Keratinocyte (primary cell): ENCODE measurements around the gene ZNF512B. TPM values are rescaled to one million over a fixed set of nuclear protein-coding genes. Genes with fewer than 3 reads are reported as not detected.

Experiments used
- DNase-seq: peaks from one replicate; pipeline ENCODE4 v3.0.0-alpha.2; 2011; ENCODE audit warnings: low read depth, missing footprints, low spot score
- FAIRE-seq: peaks from 2 replicates; lab custom pipeline; 2011; peaks lifted over from hg19 to GRCh38; lab: Jason Lieb, UNC
- H2AFZ ChIP-seq: 2 replicates; pipeline ENCODE4 v1.6.0; 2012; ENCODE audit warnings: low read length, control low read depth, inconsistent platforms; ENCODE audit not compliant: control insufficient read depth
- H3K27ac ChIP-seq: 2 replicates; pipeline ENCODE4 v1.5.1; 2011; ENCODE audit warnings: low read length; ENCODE audit not compliant: control insufficient read depth, insufficient read depth
- H3K27me3 ChIP-seq: 3 replicates; pipeline ENCODE4 v1.6.0; 2011; ENCODE audit warnings: low read length; ENCODE audit not compliant: control insufficient read depth, insufficient read depth; ENCODE audit errors: extremely low read depth
- H3K36me3 ChIP-seq, 2 experiments: 2 replicates in 1 of 2; 3 replicates in 1 of 2; pipeline ENCODE4 v1.5.1; 2011; ENCODE audit warnings: low read length in 2 of 2, mild to moderate bottlenecking in 1 of 2; ENCODE audit not compliant: control insufficient read depth in 2 of 2, insufficient read depth in 2 of 2; ENCODE audit errors: extremely low read depth in 1 of 2
- H3K4me1 ChIP-seq: 3 replicates; pipeline ENCODE4 v1.5.1; 2011; ENCODE audit warnings: low read length; ENCODE audit not compliant: control insufficient read depth, insufficient read depth; ENCODE audit errors: extremely low read depth
- H3K4me2 ChIP-seq: 3 replicates; pipeline ENCODE4 v1.6.0; 2011; ENCODE audit warnings: low read depth, low read length; ENCODE audit not compliant: control insufficient read depth, insufficient read depth; ENCODE audit errors: extremely low read depth
- H3K4me3 ChIP-seq, 3 experiments: fragments of 200-600 bp in 1 of 3; sonication (generic) in 1 of 3; 2 replicates in 2 of 3; 3 replicates in 1 of 3; pipeline ENCODE4 v1.5.1; 2011 to 2016; ENCODE audit warnings: low read length in 3 of 3, mild to moderate bottlenecking in 3 of 3, control low read depth in 2 of 3, inconsistent platforms in 1 of 3, low read depth in 1 of 3, mixed read lengths in 1 of 3, mixed run types in 1 of 3, moderate library complexity in 1 of 3; ENCODE audit not compliant: control insufficient read depth in 2 of 3, insufficient read depth in 2 of 3; ENCODE audit errors: extremely low read depth in 1 of 3
- H3K79me2 ChIP-seq: 2 replicates; pipeline ENCODE4 v1.6.0; 2012; ENCODE audit warnings: low read length; ENCODE audit not compliant: control insufficient read depth, insufficient read depth
- H3K9ac ChIP-seq: 3 replicates; pipeline ENCODE4 v1.6.0; 2011; ENCODE audit warnings: low read length; ENCODE audit not compliant: control insufficient read depth, insufficient read depth; ENCODE audit errors: extremely low read depth
- H3K9me1 ChIP-seq: 3 replicates; pipeline ENCODE4 v1.6.0; 2011; ENCODE audit warnings: low read length; ENCODE audit not compliant: control insufficient read depth, insufficient read depth; ENCODE audit errors: extremely low read depth
- H3K9me3 ChIP-seq: 2 replicates; pipeline ENCODE4 v1.5.1; 2012; ENCODE audit warnings: low read depth, low read length; ENCODE audit not compliant: control insufficient read depth
- H4K20me1 ChIP-seq: 3 replicates; pipeline ENCODE4 v1.6.0; 2011; ENCODE audit warnings: low read length; ENCODE audit not compliant: control insufficient read depth, insufficient read depth; ENCODE audit errors: extremely low read depth
- CTCF ChIP-seq, 3 experiments: IDR thresholded peaks in 1 of 3; conservative IDR thresholded peaks in 1 of 3; optimal IDR thresholded peaks in 1 of 3; 2 replicates in 2 of 3; 3 replicates in 1 of 3; pipeline versions ENCODE3 to v1.5.1; 2011; ENCODE audit warnings: low read length in 3 of 3, mild to moderate bottlenecking in 3 of 3, moderate library complexity in 2 of 3, control low read depth in 1 of 3, inconsistent platforms in 1 of 3; ENCODE audit not compliant: insufficient read depth in 2 of 3; ENCODE audit errors: extremely low read depth in 1 of 3
- EZH2 ChIP-seq: IDR thresholded peaks from one replicate; pipeline ENCODE4 v1.6.1; 2012; ENCODE audit warnings: inconsistent platforms, mild to moderate bottlenecking, low read length, moderate library complexity
- dilution Hi-C: fragments of 300-500 bp; cut with MboI; formaldehyde crosslinking; loops from one replicate; pipeline ENCODE4 v1.7.0; 2020; ENCODE audit warnings: low sequenced_read_pairs; ENCODE audit not compliant: extremely low pct_ligation_motif_present
- polyA plus RNA-seq, 5 experiments: library from polyadenylated mRNA; depleted of rRNA in 3 of 5; stranded (reverse) in 3 of 5; stranded (forward) in 1 of 5; unstranded in 1 of 5; fragments of >200 nt; gene quantifications; 1 replicate in 1 of 5; 2 replicates in 3 of 5; 3 replicates in 1 of 5; pipeline versions ENCODE4 v1.2.1 to v1.2.3, GENCODE V29; 2011 to 2012; ENCODE audit warnings: missing spikeins in 2 of 5, low read depth in 1 of 5, low replicate concordance in 1 of 5

Gene ZNF512B
- polyA plus RNA-seq, 1 donor (not counting 4 experiments of a cell fraction or from before 2014, with no cell fraction given): 2.4 TPM

GRCh38 chr20:63979557-63980316 is 10.0 kb upstream of the ZNF512B start, which contains the start of gene SAMD10:
TSS of gene SAMD10 (minus strand) at chr20:63979642. CDS start at chr20:63979467, 175 bp downstream.
- Histone ChIP-seq H3K9me3 (no peaks in the 10 kb centered on the region), H3K27ac (peak within 1 kb of the TSS; percentile 91), H3K4me1 (peaks cover 29% of the 10 kb centered on the region), H4K20me1 (no peaks in the 10 kb centered on the region), H3K9me1 (no peaks in the 10 kb centered on the region), H2AFZ (peak within 1 kb of the TSS; percentile 72), H3K9ac (peak within 1 kb of the TSS; percentile 80), H3K36me3 (peaks cover 4 to 12% of the 10 kb centered on the region in 2 experiments), H3K4me2 (peak within 1 kb of the TSS; percentile 96), H3K79me2 (peaks cover 20% of the 10 kb centered on the region), H3K4me3 (peak within 1 kb of the TSS; percentile 89 to 94 (median 91)), H3K27me3 (no peaks in the 10 kb centered on the region)
- no peak for TF ChIP-seq CTCF (optimal IDR thresholded peaks at IDR 0.05 in 1 of 3, IDR thresholded peaks at IDR 0.05 in 1 of 3, conservative IDR thresholded peaks at IDR 0.05 in 1 of 3; ENCODE audit: extremely low read depth in 1 of 3, insufficient read depth in 2 of 3, low read length in 3 of 3)
- TF ChIP-seq EZH2: no peak
- dilution Hi-C loops: no loop called here
- DNase-seq (no peak), FAIRE-seq (no peak)

GRCh38 chr20:63979229-63979556 is 9.5 kb upstream of the ZNF512B start:
- Histone ChIP-seq H3K9ac (peak overlapping the region; percentile 37), H3K4me1 (peaks cover 29% of the 10 kb centered on the region), H3K27ac (no peak overlapping the region), H3K79me2 (peaks cover 20% of the 10 kb centered on the region), H3K4me3 (peak overlapping the region; percentile 50 to 64 (median 62)), H2AFZ (peak overlapping the region; percentile 62), H3K9me3 (no peaks in the 10 kb centered on the region), H3K4me2 (peak overlapping the region; percentile 76), H3K27me3 (no peaks in the 10 kb centered on the region), H3K36me3 (peaks cover 4 to 8% of the 10 kb centered on the region in 2 experiments), H4K20me1 (no peaks in the 10 kb centered on the region), H3K9me1 (no peaks in the 10 kb centered on the region)
- dilution Hi-C loops: no loop called here
- FAIRE-seq (no peak), DNase-seq (no peak)
- TF ChIP-seq EZH2: no peak
- TF ChIP-seq CTCF (optimal IDR thresholded peaks at IDR 0.05 in 1 of 3, IDR thresholded peaks at IDR 0.05 in 1 of 3, conservative IDR thresholded peaks at IDR 0.05 in 1 of 3; ENCODE audit: extremely low read depth in 1 of 3, insufficient read depth in 2 of 3, low read length in 3 of 3): no peak
